PC-9 (cell line): Measurements from ENCODE around the gene PRAMEF1.

Source experiments
- CTCF ChIP-seq: fragments of 200-600 bp; sonication (generic); conservative IDR thresholded peaks from 2 replicates; pipeline ENCODE4 v1.6.1; 2017; ENCODE audit warnings: mixed run types, antibody characterized with exemption, mild to moderate bottlenecking, moderate library complexity
- EZH2 ChIP-seq: fragments of 200-600 bp; sonication (generic); IDR thresholded peaks from 2 replicates; pipeline ENCODE4 v1.8.0; 2017; ENCODE audit warnings: antibody characterized with exemption, low read depth

- TF ChIP-seq CTCF (no peak), EZH2 (no peak)
Observed at GRCh38 chr1:12775443-12775842, 15.8 kb upstream of the PRAMEF1 start.
